Endothelial cell of umbilical vein (primary cell): ENCODE data around the gene FBXO11.

ENCODE experiments used
- EZH2 ChIP-seq: IDR thresholded peaks from 2 replicates; pipeline ENCODE4 v1.6.1; 2012; ENCODE audit warnings: borderline replicate concordance, low read depth, mild to moderate bottlenecking, moderate library complexity, low read length, inconsistent platforms; ENCODE audit not compliant: severe bottlenecking
- POLR2A ChIP-seq: IDR thresholded peaks from 2 replicates; pipeline ENCODE4 v1.6.1; 2012; ENCODE audit warnings: low read depth, mild to moderate bottlenecking, control low read depth, low read length
- POLR2AphosphoS5 ChIP-seq: IDR thresholded peaks from 2 replicates; pipeline ENCODE4 v1.6.1; 2012; ENCODE audit warnings: low read depth, mild to moderate bottlenecking, control low read depth, low read length, moderate library complexity; ENCODE audit not compliant: insufficient read depth
- TF ChIP-seq, protein P1 (sequence below), 2 donors: IDR thresholded peaks; 1 replicate in 1 of 2; 2 replicates in 1 of 2; pipeline ENCODE4 v1.5.1; 2011; ENCODE audit warnings: low read length in 2 of 2, mild to moderate bottlenecking in 2 of 2, moderate library complexity in 2 of 2, control low read depth in 1 of 2, inconsistent platforms in 1 of 2, low read depth in 1 of 2; ENCODE audit not compliant: insufficient read depth in 1 of 2; ENCODE audit errors: extremely low read depth in 1 of 2

DNA sequence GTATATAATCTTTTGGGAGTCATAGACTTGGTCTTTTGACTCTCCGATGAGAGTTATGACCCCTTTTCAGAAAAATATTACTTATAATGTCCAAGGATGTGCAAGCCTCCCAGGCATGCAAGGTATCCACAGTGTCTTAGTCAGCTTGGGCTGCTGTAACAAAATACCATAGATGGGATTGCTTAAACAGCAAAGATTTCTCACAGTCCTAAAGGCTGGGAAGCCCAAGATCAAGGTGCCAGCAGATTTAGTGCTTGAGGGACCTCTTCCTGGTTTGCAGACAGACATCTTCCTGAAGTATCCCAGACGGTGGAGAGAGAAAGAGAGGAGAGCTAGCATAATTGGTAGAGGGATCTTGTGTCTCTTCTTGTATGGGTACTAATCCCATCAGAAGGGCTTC lies 35.6 kb upstream of the FBXO11 start:
- TF ChIP-seq, protein P1, sequence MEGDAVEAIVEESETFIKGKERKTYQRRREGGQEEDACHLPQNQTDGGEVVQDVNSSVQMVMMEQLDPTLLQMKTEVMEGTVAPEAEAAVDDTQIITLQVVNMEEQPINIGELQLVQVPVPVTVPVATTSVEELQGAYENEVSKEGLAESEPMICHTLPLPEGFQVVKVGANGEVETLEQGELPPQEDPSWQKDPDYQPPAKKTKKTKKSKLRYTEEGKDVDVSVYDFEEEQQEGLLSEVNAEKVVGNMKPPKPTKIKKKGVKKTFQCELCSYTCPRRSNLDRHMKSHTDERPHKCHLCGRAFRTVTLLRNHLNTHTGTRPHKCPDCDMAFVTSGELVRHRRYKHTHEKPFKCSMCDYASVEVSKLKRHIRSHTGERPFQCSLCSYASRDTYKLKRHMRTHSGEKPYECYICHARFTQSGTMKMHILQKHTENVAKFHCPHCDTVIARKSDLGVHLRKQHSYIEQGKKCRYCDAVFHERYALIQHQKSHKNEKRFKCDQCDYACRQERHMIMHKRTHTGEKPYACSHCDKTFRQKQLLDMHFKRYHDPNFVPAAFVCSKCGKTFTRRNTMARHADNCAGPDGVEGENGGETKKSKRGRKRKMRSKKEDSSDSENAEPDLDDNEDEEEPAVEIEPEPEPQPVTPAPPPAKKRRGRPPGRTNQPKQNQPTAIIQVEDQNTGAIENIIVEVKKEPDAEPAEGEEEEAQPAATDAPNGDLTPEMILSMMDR (IDR thresholded peaks at IDR 0.05; ENCODE audit: extremely low read depth in 1 of 2, insufficient read depth in 1 of 2, low read depth in 1 of 2, low read length in 2 of 2) = no peak
- TF ChIP-seq POLR2A = no peak
- TF ChIP-seq POLR2AphosphoS5 = no peak
- no peak for TF ChIP-seq EZH2
